ENCODE data around the gene SNHG17.

Gene SNHG17

GRCh38 chr20:38407321-38407720 lies 27.8 kb downstream of the SNHG17 start:
- Histone ChIP-seq H3K36me3 (peaks cover 0 to 14% (median 5%) of the 10 kb centered on the region in 3 donors), H3K4me3 (no peak overlapping the region), H3K27ac (no peak overlapping the region)

GRCh38 chr20:38406476-38406875 lies 28.7 kb downstream of the SNHG17 start:
- no peak for DNase-seq
- TF ChIP-seq CTCF (IDR thresholded peaks at IDR 0.05), result no peak
- intact Hi-C loops (cut with DNase I; ENCODE audit: low total_unique reads), result loop anchor here (10.0 kb wide), 1 partner anchor 172 kb away; no protein-coding TSS in a partner anchor

More at GRCh38 chr20:38407321-38407720, 27.8 kb downstream of the SNHG17 start:
- no peaks in the 10 kb centered on the region for H3K27me3 ChIP-seq
- intact Hi-C loops (cut with DNase I; ENCODE audit: low total_unique reads), result loop anchor here (10.0 kb wide), 1 partner anchor 173 kb away; no protein-coding TSS in a partner anchor
- DNase-seq, result no peak
- no peaks in the 10 kb centered on the region for H3K9me3 ChIP-seq
- no peak for TF ChIP-seq CTCF (IDR thresholded peaks at IDR 0.05)
- H3K4me1 ChIP-seq, result no peaks in the 10 kb centered on the region

GRCh38 chr20:38405132-38405531 lies 30.0 kb downstream of the SNHG17 start:
- Histone ChIP-seq H3K4me3 (no peak overlapping the region), H3K27me3 (no peaks in the 10 kb centered on the region), H3K36me3 (no peaks in the 10 kb centered on the region), H3K27ac (no peak overlapping the region), H3K4me1 (no peaks in the 10 kb centered on the region), H3K9me3 (no peaks in the 10 kb centered on the region)
- TF ChIP-seq CTCF (IDR thresholded peaks at IDR 0.05), result no peak
- intact Hi-C loops (cut with DNase I; ENCODE audit: low total_unique reads), result loop anchor here (10.0 kb wide), 1 partner anchor 170 kb away; no protein-coding TSS in a partner anchor
- DNase-seq, result no peak

More at GRCh38 chr20:38406476-38406875, 28.7 kb downstream of the SNHG17 start:
- Histone ChIP-seq H3K4me1 (no peaks in the 10 kb centered on the region), H3K27ac (no peak overlapping the region), H3K4me3 (no peak overlapping the region), H3K27me3 (no peaks in the 10 kb centered on the region), H3K9me3 (no peaks in the 10 kb centered on the region), H3K36me3 (peaks cover 0 to 5% (median under 1%) of the 10 kb centered on the region in 3 donors)

- no peak for DNase-seq
- intact Hi-C loops (cut with DNase I; ENCODE audit: low total_unique reads), result loop anchor here (10.0 kb wide), 1 partner anchor 169 kb away; no protein-coding TSS in a partner anchor
- Histone ChIP-seq H3K4me1 (no peaks in the 10 kb centered on the region), H3K27ac (no peak overlapping the region), H3K4me3 (no peak overlapping the region), H3K27me3 (no peaks in the 10 kb centered on the region), H3K36me3 (no peaks in the 10 kb centered on the region), H3K9me3 (no peaks in the 10 kb centered on the region)
- TF ChIP-seq CTCF (IDR thresholded peaks at IDR 0.05), result no peak
Measured at GRCh38 chr20:38404016-38404415, 31.1 kb downstream of the SNHG17 start.

GRCh38 chr20:38402816-38403215 lies 32.3 kb downstream of the SNHG17 start:
- TF ChIP-seq CTCF (IDR thresholded peaks at IDR 0.05), result no peak
- Histone ChIP-seq H3K4me1 (no peaks in the 10 kb centered on the region), H3K27me3 (no peaks in the 10 kb centered on the region), H3K36me3 (no peaks in the 10 kb centered on the region), H3K9me3 (no peaks in the 10 kb centered on the region), H3K4me3 (no peak overlapping the region), H3K27ac (no peak overlapping the region)
- intact Hi-C loops (cut with DNase I; ENCODE audit: low total_unique reads), result loop anchor here (10.0 kb wide), 1 partner anchor 168 kb away; no protein-coding TSS in a partner anchor
- no peak for DNase-seq

All from tibial artery (tissue), 4 donors.